GM12864 (cell line): ENCODE measurements around the gene BTBD9.

ENCODE experiments used
- DNase-seq: peaks from one replicate; pipeline ENCODE4 v3.0.0-alpha.2; 2011; ENCODE audit warnings: low read depth
- H3K4me3 ChIP-seq: 2 replicates; pipeline ENCODE4 v1.5.1; 2011; ENCODE audit warnings: mild to moderate bottlenecking, low read depth, low read length, control low read depth
- CTCF ChIP-seq: IDR thresholded peaks from 2 replicates; pipeline ENCODE4 v1.5.1; 2011; ENCODE audit warnings: low read depth, mild to moderate bottlenecking, moderate library complexity, low read length, control low read depth, inconsistent platforms; ENCODE audit errors: missing control alignments

Gene BTBD9

GRCh38 chr6:38284802-38285394 is 354.8 kb downstream of the BTBD9 start:
- no peak for DNase-seq
- no peak overlapping the region for H3K4me3 ChIP-seq
- no peak for TF ChIP-seq CTCF

- no peak overlapping the region for H3K4me3 ChIP-seq
- DNase-seq = no peak
- no peak for TF ChIP-seq CTCF
Observed at GRCh38 chr6:38283734-38284362, 355.9 kb downstream of the BTBD9 start.

- no peak for DNase-seq
- no peak for TF ChIP-seq CTCF
- H3K4me3 ChIP-seq = no peak overlapping the region
Observed at GRCh38 chr6:38282911-38283310, 356.8 kb downstream of the BTBD9 start.

GRCh38 chr6:38281126-38281525 is 358.6 kb downstream of the BTBD9 start:
- no peak for TF ChIP-seq CTCF
- H3K4me3 ChIP-seq = no peak overlapping the region

GRCh38 chr6:38279963-38280588 is 359.7 kb downstream of the BTBD9 start:
- DNase-seq = no peak
- no peak overlapping the region for H3K4me3 ChIP-seq
- no peak for TF ChIP-seq CTCF

More at GRCh38 chr6:38281126-38281525, 358.6 kb downstream of the BTBD9 start:
- no peak for DNase-seq

GRCh38 chr6:38279423-38279822 is 360.3 kb downstream of the BTBD9 start:
- no peak for DNase-seq
- no peak overlapping the region for H3K4me3 ChIP-seq
- TF ChIP-seq CTCF = peak; percentile 4
